ENCODE data around the gene ZSWIM9. TPM values are rescaled to one million over a fixed set of nuclear protein-coding genes. Genes with fewer than 3 reads are reported as not detected.

ZSWIM9 gene
- total RNA-seq, 4 donors from 2014 or later = 4.2 to 6.1 (median 5.4) TPM

- H3K4me1 ChIP-seq = peaks cover 0 to 6% of the 10 kb centered on the region in 2 donors
- intact Hi-C loops (cut with DNase I) = no loop called here
- no peaks in the 10 kb centered on the region for H3K27me3 ChIP-seq
- DNase-seq = no peak
- no peak for TF ChIP-seq CTCF (IDR thresholded peaks at IDR 0.05)
- no peak for TF ChIP-seq POLR2A (IDR thresholded peaks at IDR 0.05)
- no peaks in the 10 kb centered on the region for H3K9me3 ChIP-seq
- H3K27ac ChIP-seq = no peak overlapping the region
- 79 to 81% methylated on average over 12 of the region's 12 CpGs for WGBS, 2 donors
- no peaks in the 10 kb centered on the region for H3K36me3 ChIP-seq
- H3K4me3 ChIP-seq (replicated peaks in 1 of 3) = no peak overlapping the region
Measured at GRCh38 chr19:48123907-48124651, 46.4 kb upstream of the ZSWIM9 start.

- WGBS, 2 donors = 99% methylated on average over 6 of the region's 6 CpGs
- H3K27me3 ChIP-seq = no peaks in the 10 kb centered on the region
- H3K36me3 ChIP-seq = no peaks in the 10 kb centered on the region
- H3K27ac ChIP-seq = no peak overlapping the region
- intact Hi-C loops (cut with DNase I) = no loop called here
- DNase-seq = no peak
- no peak overlapping the region for H3K4me3 ChIP-seq (replicated peaks in 1 of 3)
- TF ChIP-seq CTCF (IDR thresholded peaks at IDR 0.05) = no peak
- TF ChIP-seq POLR2A (IDR thresholded peaks at IDR 0.05) = no peak
- peaks cover 0 to 2% of the 10 kb centered on the region in 2 donors for H3K4me1 ChIP-seq
- no peaks in the 10 kb centered on the region for H3K9me3 ChIP-seq
Measured at GRCh38 chr19:48127561-48127960, 42.9 kb upstream of the ZSWIM9 start.

GRCh38 chr19:48133094-48133493, 37.4 kb upstream of the ZSWIM9 start:
- intact Hi-C loops (cut with DNase I) = no loop called here

GRCh38 chr19:48135411-48135810, 35.1 kb upstream of the ZSWIM9 start:
- Histone ChIP-seq H3K4me1 (no peaks in the 10 kb centered on the region), H3K36me3 (no peaks in the 10 kb centered on the region), H3K4me3 (replicated peaks in 1 of 3) (no peak overlapping the region), H3K9me3 (no peaks in the 10 kb centered on the region), H3K27ac (no peak overlapping the region), H3K27me3 (no peaks in the 10 kb centered on the region)
- intact Hi-C loops (cut with DNase I) = no loop called here
- no peak for DNase-seq
- TF ChIP-seq CTCF (IDR thresholded peaks at IDR 0.05) (no peak), POLR2A (IDR thresholded peaks at IDR 0.05) (no peak)
- 75 to 77% methylated on average over 8 of the region's 8 CpGs for WGBS, 2 donors

More at GRCh38 chr19:48133094-48133493, 37.4 kb upstream of the ZSWIM9 start:
- Histone ChIP-seq H3K9me3 (no peaks in the 10 kb centered on the region), H3K4me1 (no peaks in the 10 kb centered on the region), H3K27ac (no peak overlapping the region), H3K27me3 (no peaks in the 10 kb centered on the region), H3K4me3 (replicated peaks in 1 of 3) (no peak overlapping the region), H3K36me3 (no peaks in the 10 kb centered on the region)
- TF ChIP-seq POLR2A (IDR thresholded peaks at IDR 0.05) (no peak), CTCF (IDR thresholded peaks at IDR 0.05) (no peak)
- WGBS, 2 donors = 89 to 91% methylated on average over 6 of the region's 6 CpGs
- no peak for DNase-seq

GRCh38 chr19:48136547-48136946, 33.9 kb upstream of the ZSWIM9 start:
- no peak for DNase-seq
- no peaks in the 10 kb centered on the region for H3K9me3 ChIP-seq
- no peak overlapping the region for H3K4me3 ChIP-seq (replicated peaks in 1 of 3)
- TF ChIP-seq POLR2A (IDR thresholded peaks at IDR 0.05) (no peak), CTCF (IDR thresholded peaks at IDR 0.05) (no peak)
- WGBS, 2 donors = 100% methylated on average over 1 of the region's 4 CpGs; no CpG with 5 or more reads in 1 of the 2 donors
- no peaks in the 10 kb centered on the region for H3K36me3 ChIP-seq
- H3K27me3 ChIP-seq = no peaks in the 10 kb centered on the region
- H3K4me1 ChIP-seq = no peaks in the 10 kb centered on the region
- H3K27ac ChIP-seq = no peak overlapping the region
- intact Hi-C loops (cut with DNase I) = no loop called here

Measured in thyroid gland (tissue), 4 donors.